HG02981 (cell line): ENCODE data around the gene GSK3B.
"Not testable (repeated sequence)": the region's sequence is repeated elsewhere in the genome, so short reads cannot be mapped to it uniquely, and the experiment has no call there.

Experiments used
- ATAC-seq: cut with Tn5 transposase; IDR thresholded peaks from one replicate; pipeline ENCODE4 v1.9.1; 2021; ENCODE audit warnings: mild to moderate bottlenecking, moderate library complexity; ENCODE audit not compliant: unreplicated experiment

GSK3B gene

DNA sequence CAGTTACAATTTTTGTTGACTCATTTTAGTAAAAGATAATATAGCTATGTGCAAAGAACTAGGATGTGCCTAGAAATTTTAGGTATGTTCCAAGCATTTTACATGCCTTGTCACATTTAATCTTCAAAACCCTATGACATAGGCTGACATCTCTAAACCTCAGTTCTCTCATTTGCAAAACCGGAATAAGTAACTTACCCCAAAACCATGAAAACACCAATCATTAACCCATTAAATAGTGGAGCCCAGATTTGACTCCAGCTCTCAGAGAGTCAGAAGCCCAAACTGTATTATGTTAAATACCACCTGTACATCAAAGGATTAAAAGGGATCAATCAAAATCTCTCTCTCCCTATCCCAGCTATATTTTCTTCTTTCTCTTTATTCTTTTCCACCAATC, 36.6 kb downstream of the GSK3B start:
- peak; percentile 84 for ATAC-seq

DNA sequence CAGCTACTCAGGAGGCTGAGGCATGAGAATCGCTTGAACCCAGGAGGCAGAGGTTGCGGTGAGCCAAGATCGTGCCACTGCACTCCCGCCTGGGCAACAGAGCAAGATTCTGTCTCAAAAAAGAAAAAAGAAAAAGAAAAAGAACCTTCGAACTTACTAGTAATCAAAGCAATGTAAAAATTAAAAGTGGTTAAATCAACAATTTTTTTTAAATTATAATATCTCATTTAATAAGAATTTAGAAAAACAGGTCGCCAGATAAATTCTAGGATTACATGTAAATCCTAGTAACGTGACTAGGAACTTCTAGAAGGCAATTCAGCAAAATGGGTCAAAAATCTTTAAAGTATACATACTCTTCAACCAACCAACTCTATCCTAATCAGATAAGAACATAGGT, 37.2 kb downstream of the GSK3B start:
- no peak for ATAC-seq

DNA sequence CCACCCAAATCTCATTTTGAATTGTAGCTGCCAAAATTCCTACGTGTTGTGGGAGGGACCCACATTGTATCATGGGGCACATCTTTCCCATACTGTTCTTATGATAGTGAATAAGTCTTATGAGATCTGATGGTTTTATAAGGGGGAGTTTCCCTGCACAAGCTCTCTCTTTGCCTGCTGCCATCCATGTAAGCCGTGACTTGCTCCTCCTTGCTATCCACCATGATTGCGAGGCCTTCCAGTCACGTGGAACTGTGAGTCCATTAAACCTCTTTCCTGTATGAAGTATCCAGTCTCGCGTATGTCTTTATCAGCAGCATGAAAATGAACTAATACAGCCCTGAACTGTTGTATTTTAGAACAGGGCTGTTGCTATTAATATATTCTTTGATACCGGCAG, 40.6 kb downstream of the GSK3B start:
- not testable (repeated sequence) for ATAC-seq

DNA sequence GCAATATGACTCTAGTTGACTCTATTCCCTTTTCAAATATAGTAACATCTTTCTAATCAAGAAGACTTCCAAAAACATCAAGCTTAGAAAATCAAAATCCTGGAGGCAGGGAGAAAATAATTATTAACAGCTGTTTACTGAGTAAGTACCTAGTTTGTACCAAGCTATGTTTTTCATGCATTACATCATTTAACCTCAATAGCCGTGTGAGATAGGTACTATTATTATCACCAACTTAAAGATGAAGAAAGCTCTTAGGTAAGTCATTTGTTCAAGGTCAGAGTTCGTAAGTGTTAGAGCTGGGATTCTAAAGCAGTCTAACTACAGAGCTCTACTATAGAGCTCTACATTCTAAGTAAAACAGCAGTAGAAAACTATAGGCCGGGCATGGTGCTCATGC, 41.6 kb downstream of the GSK3B start:
- ATAC-seq, result peak; percentile 52

GRCh38 chr3:120052225-120052624, 42.0 kb downstream of the GSK3B start:
- peak; percentile 68 for ATAC-seq

DNA sequence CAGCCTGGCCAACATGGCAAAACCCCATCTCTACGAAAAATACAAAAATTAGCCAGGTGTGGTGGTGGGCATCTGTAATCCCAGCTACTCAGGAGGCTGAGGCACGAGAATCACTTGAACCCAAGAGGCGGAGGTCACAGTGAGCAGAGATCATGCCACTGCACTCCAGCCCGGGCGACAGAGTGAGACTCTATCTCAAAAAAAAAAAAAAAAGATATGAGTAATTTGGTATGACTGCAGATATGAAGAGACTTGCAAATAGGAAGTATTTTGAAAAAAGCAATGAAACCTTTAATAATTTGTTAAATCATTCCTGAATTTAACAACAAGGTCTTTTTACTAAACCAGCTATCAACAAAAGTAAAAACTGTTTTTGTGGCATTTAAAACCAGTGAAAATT, 42.7 kb downstream of the GSK3B start:
- ATAC-seq, result not testable (repeated sequence)

DNA sequence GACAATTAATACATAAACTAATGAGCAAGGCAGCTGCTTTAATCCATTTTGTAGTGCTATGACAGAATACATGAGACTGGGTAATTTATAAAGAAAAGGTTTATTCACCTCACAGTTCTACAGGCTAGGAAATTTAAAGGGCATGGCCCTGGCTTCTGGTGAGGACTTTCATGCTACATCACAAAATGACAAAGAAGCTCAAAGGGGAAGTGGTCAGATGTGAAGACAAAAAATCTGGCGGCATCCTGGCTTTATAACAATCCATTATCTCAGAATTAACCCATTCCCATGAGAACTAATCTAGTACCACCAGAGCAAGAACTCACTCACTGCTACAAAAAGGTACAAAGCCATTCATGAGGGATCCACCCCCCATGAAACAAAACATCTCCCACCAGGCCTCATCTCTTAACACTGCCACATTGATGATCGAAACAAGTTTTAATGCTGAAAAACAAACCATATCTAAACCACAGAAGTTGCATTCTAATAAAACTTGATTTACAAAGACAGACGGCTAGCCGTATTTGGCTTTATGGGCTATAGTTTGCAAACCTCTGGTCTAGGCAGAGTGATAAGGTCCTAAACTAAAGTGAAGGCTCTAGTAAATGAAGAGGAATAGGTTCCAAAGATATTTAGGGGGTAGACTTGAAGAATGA, 44.2 kb downstream of the GSK3B start:
- no peak for ATAC-seq

GRCh38 chr3:120049072-120049471, 45.2 kb downstream of the GSK3B start:
- no peak for ATAC-seq

DNA sequence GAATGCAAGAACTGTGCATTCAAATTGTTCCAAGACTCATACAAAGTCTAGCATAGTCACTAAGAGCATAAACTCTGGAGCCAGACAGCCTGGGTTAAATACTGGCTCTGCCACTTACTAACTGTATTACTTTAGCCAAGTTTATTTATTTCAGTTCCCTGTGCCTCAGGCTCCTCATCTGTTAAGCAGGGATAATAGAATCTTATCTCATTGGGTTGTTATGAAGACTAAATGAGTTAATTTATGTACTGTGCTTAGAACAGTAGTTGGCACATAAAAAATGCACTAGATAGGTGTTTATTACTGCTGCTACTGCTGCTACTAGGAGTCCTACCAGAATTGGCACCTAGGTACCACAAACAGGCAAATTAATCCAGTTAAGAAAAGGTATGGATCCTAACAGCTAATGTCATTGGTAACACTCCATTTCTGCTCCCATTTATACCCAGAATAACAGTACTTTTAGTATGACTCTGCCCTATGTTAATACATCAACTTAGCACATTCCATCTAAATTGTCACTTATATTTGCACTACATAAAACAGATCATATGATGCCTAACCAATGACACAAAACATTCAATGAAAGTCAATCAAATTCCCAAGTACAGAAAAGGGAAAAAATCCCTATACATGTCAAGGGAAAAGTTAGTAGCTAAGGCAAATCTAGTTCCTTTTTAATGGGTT, 45.7 kb downstream of the GSK3B start:
- ATAC-seq, result no peak

- no peak for ATAC-seq
Measured at GRCh38 chr3:120047686-120048085, 46.6 kb downstream of the GSK3B start.

DNA sequence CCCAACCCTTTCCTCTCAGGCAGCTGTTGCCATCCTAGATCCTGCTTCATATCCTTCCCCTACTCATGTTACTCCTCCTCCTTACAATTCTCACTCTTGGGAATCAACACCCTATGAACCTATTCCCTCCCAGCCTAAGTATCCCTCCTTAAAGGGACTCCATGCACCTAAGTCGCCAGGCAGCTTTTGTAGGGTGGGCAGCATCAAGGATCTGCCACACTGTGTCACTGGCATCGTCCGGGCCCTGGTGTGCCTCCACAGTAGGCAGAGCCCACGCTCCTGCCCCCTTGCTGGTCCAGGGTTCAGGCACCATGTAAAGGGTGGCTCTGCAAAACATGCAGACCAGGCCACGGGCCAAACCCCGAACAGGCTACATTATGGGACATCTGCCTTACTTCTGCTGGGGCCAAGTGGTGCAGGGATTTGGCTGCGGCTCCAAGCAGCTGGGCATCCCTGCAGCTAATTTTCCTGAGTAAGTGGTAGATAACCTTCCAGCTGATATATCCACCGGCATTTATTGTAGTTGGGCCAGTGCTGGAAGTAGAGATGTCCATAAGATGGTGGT, 53.4 kb downstream of the GSK3B start:
- ATAC-seq, result no peak

DNA sequence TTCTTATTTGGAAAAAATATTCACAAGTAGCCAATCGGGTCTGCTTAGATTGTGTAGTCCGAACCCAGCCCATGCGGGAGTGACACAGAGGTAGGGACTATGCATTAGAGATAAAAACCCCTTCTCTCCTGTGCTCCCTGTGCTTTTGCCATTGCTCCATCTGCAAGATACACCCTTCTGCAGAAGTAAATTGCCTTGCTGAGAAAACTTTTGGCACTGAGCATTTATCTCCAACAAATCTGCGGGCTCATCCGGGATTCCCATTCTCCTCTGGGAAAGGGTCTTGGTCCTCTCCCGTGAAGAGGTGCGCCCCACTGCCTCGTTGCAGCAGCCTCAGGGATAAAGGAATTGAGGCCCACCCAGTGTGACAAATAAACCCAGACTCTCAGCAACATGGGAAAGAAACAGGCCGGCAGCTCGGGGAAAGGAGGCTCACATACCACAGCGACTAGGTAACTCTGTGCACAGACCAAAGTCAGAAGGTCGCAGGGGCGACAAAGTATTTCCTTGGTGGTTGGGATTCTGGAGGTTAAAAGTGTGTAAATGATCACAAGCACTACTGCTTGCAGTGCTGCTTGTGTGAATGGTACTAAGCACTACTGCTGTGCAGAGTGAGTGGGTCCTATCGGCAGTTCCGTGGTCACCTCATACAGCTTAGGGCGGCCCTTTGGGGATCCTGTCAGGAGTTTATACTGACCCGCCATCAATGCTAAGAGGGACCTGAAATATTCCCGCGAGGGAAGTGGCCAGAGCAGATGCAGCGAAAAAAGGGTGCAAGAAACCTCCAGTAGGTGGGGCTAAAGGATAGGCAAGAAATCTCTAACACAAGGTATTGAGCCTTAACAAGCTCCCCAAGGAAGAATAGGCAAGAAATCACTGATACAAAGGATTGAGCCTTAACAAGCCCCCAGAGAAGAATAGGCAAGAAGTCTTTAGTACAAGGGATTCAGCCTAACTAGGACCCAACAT, 54.3 kb downstream of the GSK3B start:
- ATAC-seq, result no peak

- no peak for ATAC-seq
Measured at GRCh38 chr3:120033596-120033995, 60.7 kb downstream of the GSK3B start.

DNA sequence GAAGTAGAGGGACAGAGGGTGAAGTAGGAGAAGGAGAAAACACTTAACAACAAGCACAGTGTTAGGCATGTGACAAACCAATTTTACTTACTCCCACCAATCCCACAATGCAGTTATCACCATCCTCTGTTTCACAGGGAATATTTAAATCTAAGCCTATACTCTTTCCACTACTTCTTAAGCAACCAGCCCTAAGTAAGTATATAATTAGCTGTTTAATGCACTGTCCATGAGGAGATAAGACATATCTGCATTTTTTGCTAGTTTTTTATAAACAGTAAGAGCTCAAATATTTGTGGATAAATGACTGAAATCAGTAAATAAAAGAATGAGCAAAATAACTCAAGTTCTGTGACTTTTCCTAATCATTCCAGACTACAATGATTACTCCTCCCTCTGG, 62.7 kb downstream of the GSK3B start:
- ATAC-seq, result no peak

GRCh38 chr3:120029749-120030148, 64.5 kb downstream of the GSK3B start:
- ATAC-seq, result no peak

GRCh38 chr3:120028271-120029047, 65.8 kb downstream of the GSK3B start:
- ATAC-seq, result no peak

GRCh38 chr3:120027226-120027625, 67.0 kb downstream of the GSK3B start:
- no peak for ATAC-seq

- no peak for ATAC-seq
Measured at GRCh38 chr3:120025520-120025919, 68.7 kb downstream of the GSK3B start.

- no peak for ATAC-seq
Measured at GRCh38 chr3:120024103-120024502, 70.1 kb downstream of the GSK3B start.

- no peak for ATAC-seq
Measured at GRCh38 chr3:120022729-120023128, 71.5 kb downstream of the GSK3B start.
